ENCODE data around the gene ZNF778.

- TF ChIP-seq TAF1 (IDR thresholded peaks at IDR 0.05; ENCODE audit: low read depth, low read length): no peak
- no peak for TF ChIP-seq POLR2A (IDR thresholded peaks at IDR 0.05; ENCODE audit: low read depth, low read length)
- no peak for TF ChIP-seq SPI1 (IDR thresholded peaks at IDR 0.05; ENCODE audit: low read depth, low read length)
- no peak for TF ChIP-seq POLR2AphosphoS5 (IDR thresholded peaks at IDR 0.05; ENCODE audit: low read depth, low read length)
These were observed 16.6 kb upstream of the ZNF778 start for GRCh38 chr16:89200850-89201411.
